ENCODE measurements around the gene GDF10.

GDF10 gene

GRCh38 chr10:47255866-47256265 lies 44.1 kb upstream of the GDF10 start:
- TF ChIP-seq, protein P1, sequence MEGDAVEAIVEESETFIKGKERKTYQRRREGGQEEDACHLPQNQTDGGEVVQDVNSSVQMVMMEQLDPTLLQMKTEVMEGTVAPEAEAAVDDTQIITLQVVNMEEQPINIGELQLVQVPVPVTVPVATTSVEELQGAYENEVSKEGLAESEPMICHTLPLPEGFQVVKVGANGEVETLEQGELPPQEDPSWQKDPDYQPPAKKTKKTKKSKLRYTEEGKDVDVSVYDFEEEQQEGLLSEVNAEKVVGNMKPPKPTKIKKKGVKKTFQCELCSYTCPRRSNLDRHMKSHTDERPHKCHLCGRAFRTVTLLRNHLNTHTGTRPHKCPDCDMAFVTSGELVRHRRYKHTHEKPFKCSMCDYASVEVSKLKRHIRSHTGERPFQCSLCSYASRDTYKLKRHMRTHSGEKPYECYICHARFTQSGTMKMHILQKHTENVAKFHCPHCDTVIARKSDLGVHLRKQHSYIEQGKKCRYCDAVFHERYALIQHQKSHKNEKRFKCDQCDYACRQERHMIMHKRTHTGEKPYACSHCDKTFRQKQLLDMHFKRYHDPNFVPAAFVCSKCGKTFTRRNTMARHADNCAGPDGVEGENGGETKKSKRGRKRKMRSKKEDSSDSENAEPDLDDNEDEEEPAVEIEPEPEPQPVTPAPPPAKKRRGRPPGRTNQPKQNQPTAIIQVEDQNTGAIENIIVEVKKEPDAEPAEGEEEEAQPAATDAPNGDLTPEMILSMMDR (conservative IDR thresholded peaks at IDR 0.05), result no peak
- no peak overlapping the region for H3K27ac ChIP-seq

- TF ChIP-seq, protein P1 (conservative IDR thresholded peaks at IDR 0.05), result no peak
- H3K27ac ChIP-seq, result no peak overlapping the region
Observed at GRCh38 chr10:47256751-47257336, 43.2 kb upstream of the GDF10 start.

DNA sequence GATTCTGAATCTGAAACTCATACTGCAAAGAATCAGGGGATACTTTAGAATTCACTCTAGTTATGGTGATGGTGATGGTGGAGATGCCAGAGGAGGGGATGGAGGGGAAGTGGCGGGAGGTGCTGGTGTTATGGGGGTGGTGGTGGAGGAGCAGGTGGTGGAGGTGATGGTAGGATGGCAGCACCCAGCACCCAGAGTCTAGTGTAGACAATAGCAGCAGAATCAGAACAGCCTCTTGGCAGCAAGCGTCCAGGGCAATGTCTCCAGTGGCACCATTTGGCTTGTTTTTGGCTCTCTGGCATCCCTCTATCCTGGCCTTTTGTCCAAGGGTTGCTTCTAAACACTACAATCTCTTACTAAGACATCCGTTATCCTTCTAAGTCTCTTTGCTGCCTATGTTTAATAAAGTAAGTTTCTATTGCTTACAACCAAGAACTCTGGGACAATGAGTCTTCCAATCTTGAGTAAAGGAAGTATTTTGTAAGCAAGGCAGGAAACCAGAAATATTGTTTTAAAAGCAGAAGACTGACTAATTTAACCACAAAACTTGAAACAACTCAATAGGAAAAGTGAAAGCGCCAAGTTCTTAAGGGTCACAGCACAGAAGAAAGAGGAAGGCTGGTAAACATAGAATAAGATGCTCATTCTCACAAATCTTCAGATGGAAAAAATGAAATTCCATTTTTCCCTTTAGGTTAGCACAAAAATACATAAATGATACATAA lies 42.4 kb upstream of the GDF10 start:
- H3K27ac ChIP-seq, result no peak overlapping the region
- TF ChIP-seq, protein P1 (conservative IDR thresholded peaks at IDR 0.05), result no peak

GRCh38 chr10:47258921-47259320 lies 41.1 kb upstream of the GDF10 start:
- TF ChIP-seq, protein P1 (conservative IDR thresholded peaks at IDR 0.05), result no peak
- no peak overlapping the region for H3K27ac ChIP-seq

DNA sequence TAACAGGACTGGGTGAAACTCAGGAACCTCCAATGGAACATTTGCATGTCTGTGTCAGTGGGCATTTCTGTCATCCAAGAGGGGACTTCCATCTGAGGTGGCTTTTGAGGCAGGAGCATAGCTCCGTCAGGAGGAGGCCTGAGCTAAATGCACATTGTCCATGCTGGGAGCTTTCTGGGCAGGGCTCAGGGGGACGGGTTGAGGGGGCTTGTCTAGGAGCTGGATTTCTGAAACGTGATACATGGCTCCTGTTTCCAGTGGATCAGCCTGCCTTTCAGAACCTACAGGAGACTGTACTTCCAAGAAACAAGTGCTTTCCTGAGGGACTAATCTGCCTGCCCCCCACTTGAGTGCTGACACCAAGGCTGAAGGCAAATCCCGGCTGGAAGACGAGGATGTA lies 40.5 kb upstream of the GDF10 start:
- TF ChIP-seq, protein P1 (conservative IDR thresholded peaks at IDR 0.05), result no peak
- no peak overlapping the region for H3K27ac ChIP-seq

DNA sequence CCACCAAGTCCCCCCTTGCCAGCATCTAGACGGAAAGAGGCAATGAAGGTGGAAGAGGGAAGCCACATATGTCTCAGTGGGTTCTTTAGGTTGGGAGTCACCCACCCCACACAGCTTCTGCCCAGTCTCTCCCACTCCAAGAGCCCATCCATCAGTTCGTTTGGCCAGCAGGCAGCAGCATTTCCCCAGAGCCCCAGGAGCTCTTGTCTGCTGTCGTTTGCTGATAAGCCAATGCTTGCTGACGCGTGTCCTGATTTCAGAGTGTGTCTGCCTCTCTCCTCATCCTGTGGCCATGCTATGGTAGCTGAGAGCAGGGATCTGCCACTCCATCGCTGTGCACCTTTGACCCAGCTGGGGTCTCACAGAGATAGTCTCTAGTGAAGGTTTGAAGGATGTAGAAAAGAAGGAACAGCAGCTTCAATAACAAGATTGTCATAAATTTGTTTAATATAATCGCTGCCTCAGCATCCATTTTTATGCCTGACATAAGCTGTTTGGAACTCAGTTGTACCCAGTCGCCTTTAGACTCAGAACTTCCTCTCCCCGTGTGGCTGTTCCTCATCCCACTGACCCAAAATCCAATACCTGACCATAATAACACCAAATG lies 39.4 kb upstream of the GDF10 start:
- no peak overlapping the region for H3K27ac ChIP-seq
- TF ChIP-seq, protein P1 (conservative IDR thresholded peaks at IDR 0.05), result no peak

GRCh38 chr10:47261121-47261520 lies 38.9 kb upstream of the GDF10 start:
- TF ChIP-seq, protein P1 (conservative IDR thresholded peaks at IDR 0.05), result no peak
- H3K27ac ChIP-seq, result no peak overlapping the region

Measured in VCaP (cell line).